ENCODE measurements around the gene TNKS1BP1.
"Not testable (repeated sequence)": the region's sequence is repeated elsewhere in the genome, so short reads cannot be mapped to it uniquely, and the experiment has no call there.

TNKS1BP1 gene, protein sequence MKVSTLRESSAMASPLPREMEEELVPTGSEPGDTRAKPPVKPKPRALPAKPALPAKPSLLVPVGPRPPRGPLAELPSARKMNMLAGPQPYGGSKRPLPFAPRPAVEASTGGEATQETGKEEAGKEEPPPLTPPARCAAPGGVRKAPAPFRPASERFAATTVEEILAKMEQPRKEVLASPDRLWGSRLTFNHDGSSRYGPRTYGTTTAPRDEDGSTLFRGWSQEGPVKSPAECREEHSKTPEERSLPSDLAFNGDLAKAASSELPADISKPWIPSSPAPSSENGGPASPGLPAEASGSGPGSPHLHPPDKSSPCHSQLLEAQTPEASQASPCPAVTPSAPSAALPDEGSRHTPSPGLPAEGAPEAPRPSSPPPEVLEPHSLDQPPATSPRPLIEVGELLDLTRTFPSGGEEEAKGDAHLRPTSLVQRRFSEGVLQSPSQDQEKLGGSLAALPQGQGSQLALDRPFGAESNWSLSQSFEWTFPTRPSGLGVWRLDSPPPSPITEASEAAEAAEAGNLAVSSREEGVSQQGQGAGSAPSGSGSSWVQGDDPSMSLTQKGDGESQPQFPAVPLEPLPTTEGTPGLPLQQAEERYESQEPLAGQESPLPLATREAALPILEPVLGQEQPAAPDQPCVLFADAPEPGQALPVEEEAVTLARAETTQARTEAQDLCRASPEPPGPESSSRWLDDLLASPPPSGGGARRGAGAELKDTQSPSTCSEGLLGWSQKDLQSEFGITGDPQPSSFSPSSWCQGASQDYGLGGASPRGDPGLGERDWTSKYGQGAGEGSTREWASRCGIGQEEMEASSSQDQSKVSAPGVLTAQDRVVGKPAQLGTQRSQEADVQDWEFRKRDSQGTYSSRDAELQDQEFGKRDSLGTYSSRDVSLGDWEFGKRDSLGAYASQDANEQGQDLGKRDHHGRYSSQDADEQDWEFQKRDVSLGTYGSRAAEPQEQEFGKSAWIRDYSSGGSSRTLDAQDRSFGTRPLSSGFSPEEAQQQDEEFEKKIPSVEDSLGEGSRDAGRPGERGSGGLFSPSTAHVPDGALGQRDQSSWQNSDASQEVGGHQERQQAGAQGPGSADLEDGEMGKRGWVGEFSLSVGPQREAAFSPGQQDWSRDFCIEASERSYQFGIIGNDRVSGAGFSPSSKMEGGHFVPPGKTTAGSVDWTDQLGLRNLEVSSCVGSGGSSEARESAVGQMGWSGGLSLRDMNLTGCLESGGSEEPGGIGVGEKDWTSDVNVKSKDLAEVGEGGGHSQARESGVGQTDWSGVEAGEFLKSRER (N-terminal part only)

GRCh38 chr11:57324886-57325734 lies at the start of gene TNKS1BP1:
Gene TNKS1BP1 (minus strand): TSS chr11:57324952. CDS start chr11:57321885, 3,067 bp downstream.
- in situ Hi-C loops (cut with HindIII; ENCODE audit: low sequenced_read_pairs): loop anchor here (25.0 kb wide), 1 partner anchor 312 kb away; the partner anchor contains the start of gene YPEL4

DNA sequence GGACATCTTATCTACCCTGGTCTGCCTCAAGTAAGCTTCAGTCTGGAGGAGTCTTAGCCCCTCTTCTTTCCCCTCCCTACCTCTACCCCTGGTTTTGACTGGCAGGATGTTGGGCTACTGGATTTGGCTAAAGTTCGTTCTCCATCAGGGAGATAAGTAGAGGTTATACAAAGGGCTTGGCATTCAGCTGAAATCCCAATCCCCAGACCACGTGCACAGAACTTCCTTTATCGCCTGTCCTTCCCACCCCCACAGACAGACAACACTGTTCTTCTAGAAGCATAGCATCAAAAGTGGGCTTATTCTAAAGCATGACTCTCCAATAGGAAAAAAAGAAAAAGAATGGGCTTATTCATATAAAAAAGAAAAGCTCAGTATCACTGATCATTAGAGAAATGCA lies 48.4 kb upstream of the TNKS1BP1 start:
- in situ Hi-C loops (cut with HindIII; ENCODE audit: low sequenced_read_pairs): no loop called here

- in situ Hi-C loops (cut with HindIII; ENCODE audit: low sequenced_read_pairs): no loop called here
Observed at GRCh38 chr11:57370941-57371340, 46.2 kb upstream of the TNKS1BP1 start.

DNA sequence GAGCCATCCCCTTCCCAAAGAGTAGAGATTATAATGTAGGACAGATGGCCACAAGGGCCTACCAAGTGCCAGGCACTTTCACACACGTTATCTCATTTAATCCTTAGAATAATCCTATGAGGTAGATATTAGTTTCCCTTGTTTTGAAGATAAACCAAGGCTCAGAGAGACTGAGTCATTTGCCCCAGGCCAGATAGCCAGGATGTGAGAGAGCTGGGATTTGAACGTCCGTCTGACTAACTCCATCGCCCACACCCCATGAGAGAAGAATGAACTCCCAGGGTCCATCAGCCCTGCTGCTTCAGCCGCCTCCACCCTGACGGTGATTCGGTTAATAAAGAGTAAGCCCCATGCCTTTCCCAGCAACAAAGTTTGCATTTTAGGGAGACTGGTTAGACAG lies 45.5 kb upstream of the TNKS1BP1 start:
- in situ Hi-C loops (cut with HindIII; ENCODE audit: low sequenced_read_pairs): no loop called here

GRCh38 chr11:57368845-57369232 lies 44.1 kb upstream of the TNKS1BP1 start:
- in situ Hi-C loops (cut with HindIII; ENCODE audit: low sequenced_read_pairs): no loop called here

GRCh38 chr11:57368106-57368844 lies 43.5 kb upstream of the TNKS1BP1 start:
- in situ Hi-C loops (cut with HindIII; ENCODE audit: low sequenced_read_pairs): no loop called here

DNA sequence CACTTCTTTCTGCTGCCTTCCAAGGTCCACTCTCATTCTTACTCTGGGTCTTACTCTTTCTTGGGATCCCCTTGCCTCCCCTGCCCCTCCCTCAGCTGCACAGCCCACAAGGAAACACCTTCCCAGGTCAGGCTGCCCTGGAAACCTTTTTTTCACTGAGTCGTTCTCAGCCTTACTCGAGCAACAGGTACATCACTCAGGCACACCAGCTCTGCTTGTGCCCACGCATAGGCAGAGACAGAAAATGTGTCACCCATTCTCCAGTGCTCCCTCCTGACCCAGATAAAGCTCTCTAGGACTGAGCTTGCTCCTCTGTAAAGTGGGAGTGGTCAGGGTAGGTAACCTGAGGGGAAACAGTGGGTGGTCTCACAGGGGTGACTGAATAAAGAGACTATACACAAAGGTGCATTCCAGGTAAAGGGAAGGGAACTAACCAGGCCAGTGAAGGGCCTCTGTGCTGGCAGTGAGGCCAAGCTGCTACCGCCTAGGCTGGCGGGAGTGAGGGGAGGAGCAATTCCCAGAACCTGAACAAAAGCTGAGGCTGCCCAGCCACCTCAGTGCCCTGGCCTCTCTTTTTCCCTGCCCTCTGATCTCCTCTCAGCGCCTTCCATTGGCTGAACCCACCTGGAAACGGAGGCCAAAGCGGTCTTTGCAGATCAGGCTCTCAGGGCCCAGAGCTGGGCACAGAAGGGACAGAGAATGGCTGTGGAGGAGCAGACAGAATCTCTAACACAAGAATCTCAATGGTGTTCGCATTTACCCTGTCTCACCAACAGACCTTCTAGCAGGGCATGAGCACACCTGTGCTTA lies 40.3 kb upstream of the TNKS1BP1 start:
- in situ Hi-C loops (cut with HindIII; ENCODE audit: low sequenced_read_pairs): no loop called here

DNA sequence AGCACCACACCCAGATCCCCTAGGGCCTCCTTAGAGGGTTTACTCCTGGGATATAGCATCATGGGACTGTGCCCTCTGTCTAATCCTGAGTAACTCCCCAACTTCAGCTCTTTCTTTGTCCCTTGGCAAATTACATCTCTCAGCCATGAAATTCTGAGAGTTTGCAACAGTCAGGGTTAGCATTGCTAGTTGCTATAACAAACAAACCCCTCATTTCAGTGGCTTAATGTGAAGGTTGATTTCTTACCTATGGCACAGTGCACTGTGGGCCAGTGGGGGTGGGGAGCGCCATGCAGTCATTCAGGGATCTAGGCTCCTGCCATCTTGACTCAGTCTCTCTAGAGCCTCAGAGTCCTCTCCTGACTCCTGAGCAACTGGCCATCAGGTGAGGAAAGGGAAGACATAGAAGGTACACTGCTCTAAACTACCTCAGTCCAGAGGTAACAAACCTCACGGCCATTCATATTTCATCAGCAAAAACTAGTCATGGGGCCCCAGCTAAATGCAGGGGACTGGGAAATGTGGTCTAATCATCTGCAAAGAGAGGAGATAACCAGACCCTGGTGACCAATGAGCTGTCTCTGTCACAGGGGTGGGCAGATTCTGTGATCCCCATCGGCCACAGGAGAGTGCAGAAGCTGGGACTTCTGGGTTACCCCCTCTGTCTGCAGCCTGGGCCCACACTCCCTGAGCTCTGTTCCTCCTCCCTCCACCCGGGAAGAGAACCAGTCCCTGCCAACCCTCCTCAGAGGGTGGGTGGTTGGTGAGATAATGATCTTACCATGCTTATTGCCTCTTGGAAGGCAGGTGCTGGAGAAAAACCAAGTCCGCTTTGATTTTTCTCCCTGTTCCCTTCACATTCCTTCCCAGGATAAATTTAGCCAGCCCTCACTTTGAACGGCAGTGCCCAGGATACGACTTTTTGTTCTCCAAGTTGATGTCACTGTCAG lies 38.7 kb upstream of the TNKS1BP1 start:
- in situ Hi-C loops (cut with HindIII; ENCODE audit: low sequenced_read_pairs): no loop called here

DNA sequence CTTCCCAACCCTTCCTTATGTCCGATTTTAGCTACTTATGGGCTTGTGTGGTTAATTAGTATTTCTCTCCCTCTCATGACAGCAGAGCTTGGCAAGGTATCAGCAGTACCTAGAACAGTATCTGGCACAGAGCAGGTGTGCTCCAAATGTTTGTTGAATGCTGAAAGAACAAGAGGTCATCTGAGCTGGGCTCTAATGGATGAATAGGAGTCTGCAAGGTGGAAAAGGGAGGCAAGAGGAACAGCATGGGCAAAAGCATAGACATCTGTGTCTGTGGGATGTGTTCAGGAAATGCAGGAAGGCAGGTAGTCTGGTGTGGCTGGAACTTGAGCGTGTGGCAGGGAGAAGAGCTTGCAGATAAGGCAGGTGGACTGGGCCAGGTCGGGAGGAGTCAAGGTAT lies 37.2 kb upstream of the TNKS1BP1 start:
- in situ Hi-C loops (cut with HindIII; ENCODE audit: low sequenced_read_pairs): no loop called here

GRCh38 chr11:57361420-57361819 lies 36.7 kb upstream of the TNKS1BP1 start:
- in situ Hi-C loops (cut with HindIII; ENCODE audit: low sequenced_read_pairs): not testable (repeated sequence)

DNA sequence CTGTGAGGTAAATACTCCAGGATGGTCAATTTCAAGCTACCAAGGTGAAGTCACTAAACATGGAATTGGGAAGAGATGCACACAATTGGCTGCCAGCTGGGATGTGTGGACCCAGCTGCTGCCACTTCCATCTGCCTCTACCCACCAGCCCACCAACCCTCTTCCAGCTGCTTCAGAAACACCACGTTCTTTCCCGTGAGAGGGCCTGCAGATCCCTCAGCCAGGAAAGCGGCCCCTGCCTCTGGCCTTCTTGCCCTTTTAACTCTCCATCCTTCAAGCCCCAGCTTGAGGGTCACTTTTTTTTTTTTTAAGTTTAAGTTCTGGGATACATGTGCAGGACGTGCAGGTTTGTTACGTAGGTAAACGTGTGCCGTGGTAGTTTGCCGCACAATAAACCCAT lies 36.2 kb upstream of the TNKS1BP1 start:
- in situ Hi-C loops (cut with HindIII; ENCODE audit: low sequenced_read_pairs): no loop called here

GRCh38 chr11:57359896-57360690 lies 35.3 kb upstream of the TNKS1BP1 start:
- in situ Hi-C loops (cut with HindIII; ENCODE audit: low sequenced_read_pairs): no loop called here

DNA sequence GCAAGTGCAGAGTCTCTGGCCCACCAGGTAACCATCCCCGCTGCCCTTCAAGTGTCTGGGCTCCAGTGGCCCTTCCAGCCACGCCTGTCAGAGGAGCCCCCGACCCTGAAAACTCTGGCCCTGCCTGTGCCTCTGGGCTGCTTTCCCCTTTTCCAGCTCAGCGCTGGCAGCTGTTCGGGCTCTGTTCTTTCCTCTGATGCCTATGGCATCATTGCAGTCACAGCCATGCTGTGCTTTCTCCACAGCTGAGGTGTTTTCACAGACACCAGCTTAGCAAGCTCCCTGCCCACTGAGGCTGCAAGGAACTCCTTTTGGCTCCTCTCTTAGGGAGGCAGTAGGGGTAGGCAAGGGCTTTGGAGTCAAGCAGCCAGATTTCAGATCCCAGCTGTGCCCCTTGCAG lies 34.6 kb upstream of the TNKS1BP1 start:
- in situ Hi-C loops (cut with HindIII; ENCODE audit: low sequenced_read_pairs): no loop called here

DNA sequence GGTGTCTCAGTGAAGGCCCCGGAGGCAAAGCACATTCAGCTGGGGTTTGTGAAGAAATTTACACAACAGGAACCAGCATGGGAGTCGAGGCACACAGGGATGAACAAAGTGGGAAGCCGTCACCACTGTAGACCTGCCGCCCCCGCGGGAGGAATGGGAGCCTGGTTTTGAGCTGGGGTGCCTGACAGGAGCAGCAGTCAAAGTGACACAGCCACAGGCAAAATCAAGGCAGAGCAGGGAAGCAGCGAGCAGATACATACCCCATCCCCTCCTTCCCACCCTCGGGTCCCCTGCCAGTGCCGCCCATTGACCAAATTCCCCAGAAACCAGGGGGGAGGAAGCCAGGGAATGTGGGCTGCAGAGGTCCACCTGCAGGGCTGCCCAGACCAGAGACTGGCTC lies 34.2 kb upstream of the TNKS1BP1 start:
- in situ Hi-C loops (cut with HindIII; ENCODE audit: low sequenced_read_pairs): no loop called here

DNA sequence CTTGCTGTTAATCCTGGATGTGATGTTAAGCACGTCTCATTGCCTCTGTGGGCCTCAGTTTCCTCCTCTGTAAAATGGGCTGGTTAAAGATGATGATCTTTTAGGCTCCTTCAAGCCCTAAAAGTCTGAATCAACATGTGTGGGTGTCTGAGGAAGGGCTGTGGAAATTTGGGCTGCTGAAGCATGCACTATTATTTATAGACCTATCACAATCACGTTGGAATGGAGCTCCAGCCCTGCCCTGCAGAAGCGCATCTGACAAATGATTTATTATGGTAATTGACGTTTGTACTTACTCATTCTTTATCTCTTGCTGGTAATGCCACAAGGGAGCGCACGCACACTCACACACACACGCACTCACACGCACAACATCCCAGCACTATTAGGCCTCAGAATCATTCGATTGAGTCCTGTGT lies 33.8 kb upstream of the TNKS1BP1 start:
- in situ Hi-C loops (cut with HindIII; ENCODE audit: low sequenced_read_pairs): no loop called here

- in situ Hi-C loops (cut with HindIII; ENCODE audit: low sequenced_read_pairs): no loop called here
Observed at GRCh38 chr11:57357856-57358255, 33.1 kb upstream of the TNKS1BP1 start.

GRCh38 chr11:57357310-57357709 lies 32.6 kb upstream of the TNKS1BP1 start:
- in situ Hi-C loops (cut with HindIII; ENCODE audit: low sequenced_read_pairs): no loop called here

All from DLD1 (cell line).